Measurements from ENCODE around the gene APOC3.

APOC3 gene

DNA sequence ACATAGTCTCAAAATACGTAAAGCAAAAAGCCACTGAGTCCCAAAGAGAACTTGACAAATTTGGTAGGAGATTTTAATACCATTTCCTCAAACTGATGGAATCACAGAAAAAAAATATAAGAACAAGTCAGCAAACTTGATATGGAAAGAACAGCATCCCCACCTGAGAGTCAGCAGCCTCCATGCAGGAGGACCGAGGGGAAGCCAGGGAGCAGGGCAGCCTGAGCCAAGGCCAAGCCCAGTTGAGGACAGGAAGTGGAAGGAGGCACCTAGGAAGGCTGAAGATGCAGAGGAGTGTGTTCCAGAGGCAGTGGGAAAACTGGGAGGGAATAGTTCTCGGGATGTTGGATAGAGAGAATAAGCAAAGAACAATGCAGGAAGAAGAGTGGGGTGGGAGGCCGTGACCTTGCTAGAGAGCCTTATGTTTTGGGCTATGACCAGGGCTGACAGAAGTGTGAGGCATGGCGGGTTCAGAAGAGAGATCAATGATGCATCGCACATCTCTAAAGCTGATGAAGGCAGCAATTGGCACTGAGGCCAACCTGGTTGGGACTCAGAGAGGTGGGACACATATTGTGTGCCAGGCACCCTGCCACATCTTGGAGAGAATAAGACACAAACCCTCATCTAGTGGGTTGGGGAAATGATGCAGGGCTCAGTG lies 22.0 kb upstream of the APOC3 start:
- DNase-seq (ENCODE audit: extremely low read depth, low read depth): no peak
- TF ChIP-seq, protein P1, sequence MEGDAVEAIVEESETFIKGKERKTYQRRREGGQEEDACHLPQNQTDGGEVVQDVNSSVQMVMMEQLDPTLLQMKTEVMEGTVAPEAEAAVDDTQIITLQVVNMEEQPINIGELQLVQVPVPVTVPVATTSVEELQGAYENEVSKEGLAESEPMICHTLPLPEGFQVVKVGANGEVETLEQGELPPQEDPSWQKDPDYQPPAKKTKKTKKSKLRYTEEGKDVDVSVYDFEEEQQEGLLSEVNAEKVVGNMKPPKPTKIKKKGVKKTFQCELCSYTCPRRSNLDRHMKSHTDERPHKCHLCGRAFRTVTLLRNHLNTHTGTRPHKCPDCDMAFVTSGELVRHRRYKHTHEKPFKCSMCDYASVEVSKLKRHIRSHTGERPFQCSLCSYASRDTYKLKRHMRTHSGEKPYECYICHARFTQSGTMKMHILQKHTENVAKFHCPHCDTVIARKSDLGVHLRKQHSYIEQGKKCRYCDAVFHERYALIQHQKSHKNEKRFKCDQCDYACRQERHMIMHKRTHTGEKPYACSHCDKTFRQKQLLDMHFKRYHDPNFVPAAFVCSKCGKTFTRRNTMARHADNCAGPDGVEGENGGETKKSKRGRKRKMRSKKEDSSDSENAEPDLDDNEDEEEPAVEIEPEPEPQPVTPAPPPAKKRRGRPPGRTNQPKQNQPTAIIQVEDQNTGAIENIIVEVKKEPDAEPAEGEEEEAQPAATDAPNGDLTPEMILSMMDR (IDR thresholded peaks at IDR 0.05; ENCODE audit: low read depth, low read length): no peak

- no peak for DNase-seq (ENCODE audit: extremely low read depth, low read depth)
- TF ChIP-seq, protein P1 (IDR thresholded peaks at IDR 0.05; ENCODE audit: low read depth, low read length): no peak
Observed at GRCh38 chr11:116808262-116809175, 21.2 kb upstream of the APOC3 start.

DNA sequence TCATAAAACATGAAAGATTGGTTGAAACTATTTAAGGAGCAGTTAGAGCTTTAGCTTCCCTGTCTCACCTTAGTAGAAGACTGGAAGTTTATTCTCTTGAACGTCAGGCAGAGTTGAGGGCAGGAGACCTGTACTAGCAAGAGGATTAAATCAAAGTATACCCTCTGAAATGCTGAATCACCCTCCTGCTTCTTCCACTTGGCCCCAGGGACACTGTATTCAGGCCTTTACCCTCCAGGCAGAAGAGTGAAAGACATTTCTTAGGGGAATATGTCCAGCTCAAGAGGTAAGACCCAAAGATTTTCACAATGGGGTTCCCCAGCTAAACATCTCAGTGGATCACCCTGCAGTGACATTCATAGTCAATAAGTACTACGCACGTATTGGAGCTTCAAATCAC lies 18.5 kb upstream of the APOC3 start:
- TF ChIP-seq, protein P1 (IDR thresholded peaks at IDR 0.05; ENCODE audit: low read depth, low read length): no peak
- DNase-seq (ENCODE audit: extremely low read depth, low read depth): no peak

- no peak for DNase-seq (ENCODE audit: extremely low read depth, low read depth)
- TF ChIP-seq, protein P1 (IDR thresholded peaks at IDR 0.05; ENCODE audit: low read depth, low read length): no peak
Observed at GRCh38 chr11:116812109-116812508, 17.6 kb upstream of the APOC3 start.

GRCh38 chr11:116813170-116813569 lies 16.5 kb upstream of the APOC3 start:
- TF ChIP-seq, protein P1 (IDR thresholded peaks at IDR 0.05; ENCODE audit: low read depth, low read length): no peak
- no peak for DNase-seq (ENCODE audit: extremely low read depth, low read depth)

DNA sequence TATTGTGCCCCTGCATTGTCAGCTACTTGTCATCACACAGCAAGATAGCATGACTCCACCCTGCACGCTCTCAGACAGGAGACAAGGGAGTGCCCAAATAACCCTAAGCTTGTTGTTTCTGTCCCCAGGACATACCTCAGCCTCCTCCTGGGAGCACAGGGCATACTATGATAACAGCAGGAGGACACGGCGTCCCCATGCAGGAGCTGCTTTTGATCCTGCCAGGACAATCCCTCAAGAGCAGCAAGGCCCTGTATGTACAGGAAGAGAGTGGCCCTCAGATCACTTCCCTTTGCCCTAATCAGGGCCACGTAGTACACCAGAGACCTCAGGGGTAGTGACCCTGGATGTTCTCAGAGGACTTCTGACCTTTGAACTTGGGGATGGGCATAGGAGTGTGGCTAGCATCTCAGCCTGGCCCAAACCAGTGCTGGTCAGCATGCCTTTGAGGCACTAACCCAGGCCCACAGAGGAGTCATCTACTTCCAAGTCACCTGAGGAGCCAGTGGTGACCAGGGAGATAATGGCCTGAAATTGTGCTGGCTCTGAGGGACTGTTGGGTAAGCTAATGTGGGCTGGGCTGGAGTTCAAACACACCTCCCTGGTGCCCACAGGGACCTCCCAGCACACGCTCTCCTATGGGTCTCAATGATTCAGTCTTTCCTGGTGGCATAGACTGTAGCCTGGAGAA lies 15.8 kb upstream of the APOC3 start:
- TF ChIP-seq, protein P1 (IDR thresholded peaks at IDR 0.05; ENCODE audit: low read depth, low read length): no peak
- no peak for DNase-seq (ENCODE audit: extremely low read depth, low read depth)

Measured in AG09319 (cell line).